NAMALWA (cell line): ENCODE measurements around the gene SELENOI.
"Not testable (repeated sequence)": the region's sequence is repeated elsewhere in the genome, so short reads cannot be mapped to it uniquely, and the experiment has no call there.

Experiments
- DNase-seq: peaks from one replicate; pipeline ENCODE4 v3.0.0-alpha.2; 2015; ENCODE audit warnings: low spot score

SELENOI gene

GRCh38 chr2:26345545-26346453 is at the start of gene SELENOI:
SELENOI (plus strand) TSS chr2:26346143; CDS start chr2:26346233, 90 bp downstream.
- DNase-seq: peak; percentile 100

GRCh38 chr2:26297061-26297460 is 48.9 kb upstream of the SELENOI start:
- DNase-seq: no peak

- DNase-seq: no peak
Measured at GRCh38 chr2:26298286-26298637, 47.7 kb upstream of the SELENOI start.

- DNase-seq: peak; percentile 32
Measured at GRCh38 chr2:26298638-26299393, 47.1 kb upstream of the SELENOI start.

- peak; percentile 37 for DNase-seq
Measured at GRCh38 chr2:26299471-26300101, 46.4 kb upstream of the SELENOI start.

- DNase-seq: no peak
Measured at GRCh38 chr2:26300234-26300925, 45.6 kb upstream of the SELENOI start.

- DNase-seq: no peak
Measured at GRCh38 chr2:26302846-26303245, 43.1 kb upstream of the SELENOI start.

GRCh38 chr2:26305094-26305493 is 40.8 kb upstream of the SELENOI start:
- not testable (repeated sequence) for DNase-seq

GRCh38 chr2:26305540-26305939 is 40.4 kb upstream of the SELENOI start:
- DNase-seq: no peak

- DNase-seq: no peak
Measured at GRCh38 chr2:26309921-26310320, 36.0 kb upstream of the SELENOI start.

- DNase-seq: no peak
Measured at GRCh38 chr2:26312471-26312870, 33.5 kb upstream of the SELENOI start.

- no peak for DNase-seq
Measured at GRCh38 chr2:26313446-26313845, 32.5 kb upstream of the SELENOI start.

- no peak for DNase-seq
Measured at GRCh38 chr2:26314243-26314642, 31.7 kb upstream of the SELENOI start.

GRCh38 chr2:26316041-26316440 is 29.9 kb upstream of the SELENOI start:
- no peak for DNase-seq

GRCh38 chr2:26316845-26317244 is 29.1 kb upstream of the SELENOI start:
- DNase-seq: no peak

GRCh38 chr2:26317377-26318105 is 28.4 kb upstream of the SELENOI start:
- DNase-seq: no peak

- no peak for DNase-seq
Measured at GRCh38 chr2:26318950-26319349, 27.0 kb upstream of the SELENOI start.

GRCh38 chr2:26324479-26324878 is 21.5 kb upstream of the SELENOI start:
- not testable (repeated sequence) for DNase-seq

- DNase-seq: no peak
Measured at GRCh38 chr2:26324903-26325302, 21.0 kb upstream of the SELENOI start.

GRCh38 chr2:26325851-26326250 is 20.1 kb upstream of the SELENOI start:
- no peak for DNase-seq

- DNase-seq: no peak
Measured at GRCh38 chr2:26326514-26326913, 19.4 kb upstream of the SELENOI start.
